ENCODE results near the gene NAPA. TPM values are rescaled to one million over a fixed set of nuclear protein-coding genes. Genes with fewer than 3 reads are reported as not detected.

The NAPA gene
- total and polyA plus RNA-seq, 8 donors: 106 to 131 (median 119) TPM

GRCh38 chr19:47509170-47509847 lies 5.6 kb downstream of the NAPA start:
- Histone ChIP-seq H3K36me3 (peaks cover 0 to 18% of the 10 kb centered on the region in 2 donors), H3K9me3 (no peaks in the 10 kb centered on the region), H3K27ac (no peak overlapping the region), H3K4me3 (no peak overlapping the region), H3K27me3 (no peaks in the 10 kb centered on the region), H3K4me1 (peaks cover 32 to 76% of the 10 kb centered on the region in 2 donors)
- intact Hi-C loops (cut with DNase I): no loop called here
- no peak for ATAC-seq
- TF ChIP-seq CTCF (IDR thresholded peaks at IDR 0.05): no peak
- DNase-seq: peak in 1 of 4 donors; percentile 42

GRCh38 chr19:47508721-47509120 lies 6.1 kb downstream of the NAPA start:
- ATAC-seq (no peak), DNase-seq (peak in 1 of 4 donors; percentile 26)
- intact Hi-C loops (cut with DNase I): no loop called here
- peaks cover 32 to 70% of the 10 kb centered on the region in 2 donors for H3K4me1 ChIP-seq
- TF ChIP-seq CTCF (IDR thresholded peaks at IDR 0.05): no peak
- no peak overlapping the region for H3K4me3 ChIP-seq
- no peaks in the 10 kb centered on the region for H3K9me3 ChIP-seq
- H3K27ac ChIP-seq: no peak overlapping the region
- peaks cover 0 to 24% of the 10 kb centered on the region in 2 donors for H3K36me3 ChIP-seq
- H3K27me3 ChIP-seq: no peaks in the 10 kb centered on the region

GRCh38 chr19:47507924-47508553 lies 6.8 kb downstream of the NAPA start:
- Histone ChIP-seq H3K27me3 (no peaks in the 10 kb centered on the region), H3K36me3 (peaks cover 0 to 31% of the 10 kb centered on the region in 2 donors), H3K4me1 (peaks cover 26 to 63% of the 10 kb centered on the region in 2 donors), H3K9me3 (no peaks in the 10 kb centered on the region), H3K27ac (no peak overlapping the region), H3K4me3 (no peak overlapping the region)
- ATAC-seq: no peak
- intact Hi-C loops (cut with DNase I): no loop called here
- peak in 1 of 4 donors; percentile 49 for DNase-seq
- TF ChIP-seq CTCF (IDR thresholded peaks at IDR 0.05): no peak

- TF ChIP-seq CTCF (IDR thresholded peaks at IDR 0.05): no peak
- H3K27me3 ChIP-seq: no peaks in the 10 kb centered on the region
- intact Hi-C loops (cut with DNase I): no loop called here
- peaks cover 20 to 53% of the 10 kb centered on the region in 2 donors for H3K4me1 ChIP-seq
- H3K4me3 ChIP-seq: no peak overlapping the region
- H3K36me3 ChIP-seq: peaks cover 0 to 41% of the 10 kb centered on the region in 2 donors
- ATAC-seq (no peak), DNase-seq (peak in 1 of 4 donors; percentile 24)
- H3K27ac ChIP-seq: no peak overlapping the region
- no peaks in the 10 kb centered on the region for H3K9me3 ChIP-seq
Observed at GRCh38 chr19:47507012-47507411, 7.9 kb downstream of the NAPA start.

GRCh38 chr19:47506459-47506858 lies 8.4 kb downstream of the NAPA start:
- no peaks in the 10 kb centered on the region for H3K9me3 ChIP-seq
- H3K27me3 ChIP-seq: no peaks in the 10 kb centered on the region
- TF ChIP-seq CTCF (IDR thresholded peaks at IDR 0.05): no peak
- intact Hi-C loops (cut with DNase I): no loop called here
- H3K4me1 ChIP-seq: peaks cover 15 to 47% of the 10 kb centered on the region in 2 donors
- ATAC-seq: no peak
- H3K36me3 ChIP-seq: peaks cover 0 to 47% of the 10 kb centered on the region in 2 donors
- H3K4me3 ChIP-seq: no peak overlapping the region
- H3K27ac ChIP-seq: no peak overlapping the region
- DNase-seq: peak in 1 of 4 donors; percentile 23

All from left lung (tissue), 10 donors.